ENCODE data around the gene DGKD. TPM values are rescaled to one million over a fixed set of nuclear protein-coding genes. Genes with fewer than 3 reads are reported as not detected.

DGKD gene
- polyA plus RNA-seq, 1 experiment, result 10.8 TPM

- CTCF ChIA-PET, result no interaction called here
- POLR2A ChIA-PET, result interaction anchor here (0.7 kb wide), 1 partner anchor 312 kb away, joined by 8 read pairs; no protein-coding TSS in a partner anchor
- no peaks in the 10 kb centered on the region; the same call in 1 of the 2 replicates for H3K9me3 ChIP-seq (ENCODE audit: control insufficient read depth, insufficient read depth, low read length)
- no peak overlapping the region for H3K4me3 ChIP-seq (ENCODE audit: low read depth, low read length)
- no peaks in the 10 kb centered on the region for H3K27me3 ChIP-seq (ENCODE audit: control insufficient read depth, insufficient read depth, low read length)
- H3K27ac ChIP-seq (ENCODE audit: low read depth, low read length), result no peak overlapping the region
- TF ChIP-seq CTCF (IDR thresholded peaks at IDR 0.05; ENCODE audit: low read depth, low read length), result no peak
- DNase-seq (ENCODE audit: low read depth, low spot score), result no peak
Measured at GRCh38 chr2:233450864-233451575, 96.7 kb downstream of the DGKD start.

GRCh38 chr2:233451950-233452349 is 97.7 kb downstream of the DGKD start:
- DNase-seq (ENCODE audit: low read depth, low spot score), result no peak
- no peaks in the 10 kb centered on the region for H3K27me3 ChIP-seq (ENCODE audit: control insufficient read depth, insufficient read depth, low read length)
- no peak for TF ChIP-seq CTCF (IDR thresholded peaks at IDR 0.05; ENCODE audit: low read depth, low read length)
- CTCF ChIA-PET, result no interaction called here
- no peak overlapping the region for H3K27ac ChIP-seq (ENCODE audit: low read depth, low read length)
- H3K4me3 ChIP-seq (ENCODE audit: low read depth, low read length), result no peak overlapping the region
- no peaks in the 10 kb centered on the region; the same call in 1 of the 2 replicates for H3K9me3 ChIP-seq (ENCODE audit: control insufficient read depth, insufficient read depth, low read length)
- POLR2A ChIA-PET, result no interaction called here

- POLR2A ChIA-PET, result no interaction called here
- no peak for DNase-seq (ENCODE audit: low read depth, low spot score)
- Histone ChIP-seq H3K9me3 (ENCODE audit: control insufficient read depth, insufficient read depth, low read length) (no peaks in the 10 kb centered on the region; the same call in 1 of the 2 replicates), H3K4me3 (ENCODE audit: low read depth, low read length) (no peak overlapping the region), H3K27me3 (ENCODE audit: control insufficient read depth, insufficient read depth, low read length) (no peaks in the 10 kb centered on the region), H3K27ac (ENCODE audit: low read depth, low read length) (no peak overlapping the region)
- CTCF ChIA-PET, result no interaction called here
- no peak for TF ChIP-seq CTCF (IDR thresholded peaks at IDR 0.05; ENCODE audit: low read depth, low read length)
Measured at GRCh38 chr2:233453111-233453915, 99.0 kb downstream of the DGKD start.

- DNase-seq (ENCODE audit: low read depth, low spot score), result no peak
- ChIA-PET POLR2A (no interaction called here), CTCF (no interaction called here)
- Histone ChIP-seq H3K27me3 (ENCODE audit: control insufficient read depth, insufficient read depth, low read length) (no peaks in the 10 kb centered on the region), H3K9me3 (ENCODE audit: control insufficient read depth, insufficient read depth, low read length) (no peaks in the 10 kb centered on the region; the same call in 1 of the 2 replicates), H3K4me3 (ENCODE audit: low read depth, low read length) (no peak overlapping the region), H3K27ac (ENCODE audit: low read depth, low read length) (no peak overlapping the region)
- TF ChIP-seq CTCF (IDR thresholded peaks at IDR 0.05; ENCODE audit: low read depth, low read length), result no peak
Measured at GRCh38 chr2:233453916-233454315, 99.6 kb downstream of the DGKD start.

- POLR2A ChIA-PET, result no interaction called here
- Histone ChIP-seq H3K27ac (ENCODE audit: low read depth, low read length) (no peak overlapping the region), H3K9me3 (ENCODE audit: control insufficient read depth, insufficient read depth, low read length) (no peaks in the 10 kb centered on the region; the same call in 1 of the 2 replicates), H3K4me3 (ENCODE audit: low read depth, low read length) (no peak overlapping the region), H3K27me3 (ENCODE audit: control insufficient read depth, insufficient read depth, low read length) (no peaks in the 10 kb centered on the region)
- TF ChIP-seq CTCF (IDR thresholded peaks at IDR 0.05; ENCODE audit: low read depth, low read length), result no peak
- no peak for DNase-seq (ENCODE audit: low read depth, low spot score)
- CTCF ChIA-PET, result interaction anchor here (0.5 to 0.7 kb wide), 2 partner anchors 97 to 378 kb away, joined by 3 to 4 read pairs; no protein-coding TSS in a partner anchor
Measured at GRCh38 chr2:233455006-233455405, 100.7 kb downstream of the DGKD start.

Measured in AG04450 (cell line).